Loucy (cell line): ENCODE data around the gene ASIC2.

Experiments
- H2AFZ ChIP-seq: fragments of 200-600 bp; sonication (generic); 2 replicates; pipeline ENCODE4 v1.6.0; 2016; ENCODE audit warnings: antibody characterized with exemption, mild to moderate bottlenecking, low read length, moderate library complexity
- H3F3A ChIP-seq: fragments of 200-600 bp; 2 replicates; pipeline ENCODE4 v1.6.0; 2016; ENCODE audit warnings: antibody characterized with exemption, low read depth, mild to moderate bottlenecking
- H3K27me3 ChIP-seq: fragments of 200-600 bp; sonication (generic); 2 replicates; pipeline ENCODE4 v1.6.1; 2014; ENCODE audit warnings: low read length, mild to moderate bottlenecking; ENCODE audit not compliant: insufficient read depth, poor library complexity, severe bottlenecking
- H3K36me3 ChIP-seq: fragments of 200-600 bp; sonication (generic); 2 replicates; pipeline ENCODE4 v1.6.1; 2016; ENCODE audit warnings: low read length; ENCODE audit not compliant: insufficient read depth
- H3K4me1 ChIP-seq: fragments of 200-600 bp; sonication (generic); 2 replicates; pipeline ENCODE4 v1.5.1; 2014; ENCODE audit warnings: low read length, mild to moderate bottlenecking; ENCODE audit not compliant: insufficient read depth, poor library complexity, severe bottlenecking
- H3K4me2 ChIP-seq: fragments of 200-600 bp; sonication (generic); 2 replicates; pipeline ENCODE4 v1.6.0; 2014; ENCODE audit warnings: antibody characterized with exemption, low read length, low read depth, mild to moderate bottlenecking; ENCODE audit not compliant: poor library complexity, severe bottlenecking
- H3K4me3 ChIP-seq: fragments of 200-600 bp; sonication (generic); 2 replicates; pipeline ENCODE4 v1.5.1; 2014; ENCODE audit warnings: low read length, mild to moderate bottlenecking, mixed read lengths; ENCODE audit not compliant: poor library complexity, severe bottlenecking
- H3K79me2 ChIP-seq: fragments of 200-600 bp; sonication (generic); 2 replicates; pipeline ENCODE4 v1.6.1; 2014; ENCODE audit warnings: low read length; ENCODE audit not compliant: insufficient read depth
- H3K9ac ChIP-seq: fragments of 200-600 bp; sonication (generic); 2 replicates; pipeline ENCODE4 v1.6.0; 2014; ENCODE audit warnings: mild to moderate bottlenecking, low read depth, low read length, moderate library complexity; ENCODE audit not compliant: poor library complexity, severe bottlenecking
- H3K9me2 ChIP-seq: fragments of 200-600 bp; sonication (generic); replicated peaks from 2 replicates; pipeline ENCODE4 v1.6.1; 2016; ENCODE audit warnings: low read depth, low read length, mixed read lengths
- H3K9me3 ChIP-seq: fragments of 200-600 bp; sonication (generic); 2 replicates; pipeline ENCODE4 v1.6.1; 2014; ENCODE audit warnings: mild to moderate bottlenecking, antibody characterized with exemption, low read length, low read depth; ENCODE audit not compliant: insufficient read depth
- H4K20me1 ChIP-seq: fragments of 200-600 bp; sonication (generic); 2 replicates; pipeline ENCODE4 v1.6.0; 2014; ENCODE audit warnings: antibody characterized with exemption, low read length, mild to moderate bottlenecking; ENCODE audit not compliant: insufficient read depth, poor library complexity, severe bottlenecking
- CTCF ChIP-seq: fragments of 200-600 bp; sonication (generic); conservative IDR thresholded peaks from 2 replicates; pipeline ENCODE4 v1.5.1; 2014; ENCODE audit warnings: mild to moderate bottlenecking, antibody characterized with exemption, low read length
- EZH2phosphoT487 ChIP-seq: fragments of 200-600 bp; IDR thresholded peaks from 2 replicates; pipeline ENCODE4 v1.6.1; 2018; ENCODE audit warnings: antibody characterized with exemption, mild to moderate bottlenecking, moderate library complexity, borderline replicate concordance

Gene ASIC2

GRCh38 chr17:33318241-33318640 lies 25.1 kb upstream of the ASIC2 start:
- H3K79me2 ChIP-seq, result no peaks in the 10 kb centered on the region
- no peak overlapping the region for H2AFZ ChIP-seq
- H3K4me1 ChIP-seq, result no peaks in the 10 kb centered on the region
- H3K9ac ChIP-seq, result no peak overlapping the region
- no peak overlapping the region for H3K4me3 ChIP-seq
- H3K36me3 ChIP-seq, result no peaks in the 10 kb centered on the region
- no peaks in the 10 kb centered on the region for H3K9me2 ChIP-seq
- no peaks in the 10 kb centered on the region for H3K9me3 ChIP-seq
- no peak overlapping the region for H3K4me2 ChIP-seq
- H3F3A ChIP-seq, result no peaks in the 10 kb centered on the region
- no peaks in the 10 kb centered on the region for H3K27me3 ChIP-seq
- H4K20me1 ChIP-seq, result no peaks in the 10 kb centered on the region
- TF ChIP-seq EZH2phosphoT487, result no peak
- no peak for TF ChIP-seq CTCF

- Histone ChIP-seq H3K4me3 (no peak overlapping the region), H3K27me3 (no peaks in the 10 kb centered on the region), H3K4me2 (no peak overlapping the region), H3K36me3 (no peaks in the 10 kb centered on the region), H3F3A (no peaks in the 10 kb centered on the region), H3K79me2 (no peaks in the 10 kb centered on the region), H3K9me3 (no peaks in the 10 kb centered on the region), H4K20me1 (no peaks in the 10 kb centered on the region), H3K9me2 (no peaks in the 10 kb centered on the region), H2AFZ (no peak overlapping the region), H3K9ac (no peak overlapping the region), H3K4me1 (no peaks in the 10 kb centered on the region)
- no peak for TF ChIP-seq EZH2phosphoT487
- TF ChIP-seq CTCF, result no peak
Observed at GRCh38 chr17:33316746-33317145, 23.7 kb upstream of the ASIC2 start.

GRCh38 chr17:33310296-33310695 lies 17.2 kb upstream of the ASIC2 start:
- Histone ChIP-seq H3F3A (no peaks in the 10 kb centered on the region), H4K20me1 (no peaks in the 10 kb centered on the region), H3K4me2 (no peak overlapping the region), H3K9ac (no peak overlapping the region), H3K9me3 (no peaks in the 10 kb centered on the region), H3K9me2 (no peaks in the 10 kb centered on the region), H3K27me3 (no peaks in the 10 kb centered on the region), H3K79me2 (no peaks in the 10 kb centered on the region), H3K4me3 (no peak overlapping the region), H2AFZ (no peak overlapping the region), H3K4me1 (no peaks in the 10 kb centered on the region), H3K36me3 (no peaks in the 10 kb centered on the region)
- TF ChIP-seq EZH2phosphoT487, result no peak
- TF ChIP-seq CTCF, result no peak
